HEK293T (cell line): Measurements from ENCODE around the gene SLC37A1.

Source experiments
- CTCF ChIA-PET: fragments of 350-600 bp; formaldehyde crosslinking; extraction: SDS; loops from one replicate; lab custom pipeline; 2021; ENCODE audit warnings: antibody characterized with exemption, inconsistent platforms; lab: Yijun Ruan, JAX
- POLR2A ChIA-PET: fragments of 350-600 bp; formaldehyde crosslinking; extraction: SDS; loops from one replicate; lab custom pipeline; 2020; ENCODE audit warnings: antibody characterized with exemption, inconsistent platforms; lab: Yijun Ruan, JAX
- DNase-seq: peaks from one replicate; pipeline ENCODE4 v3.0.0; 2012; ENCODE audit warnings: mixed read lengths; ENCODE audit errors: extremely low spot score
- ARNT ChIP-seq: fragments of 450-650 bp; IDR thresholded peaks from 2 replicates; pipeline ENCODE4 v1.6.1; 2017; ENCODE audit warnings: mild to moderate bottlenecking
- BHLHE40 ChIP-seq: fragments of 450-650 bp; IDR thresholded peaks from 2 replicates; pipeline ENCODE4 v1.6.1; 2016; ENCODE audit warnings: mild to moderate bottlenecking, moderate library complexity, borderline replicate concordance
- CTBP1 ChIP-seq: fragments of 450-650 bp; IDR thresholded peaks from 2 replicates; pipeline ENCODE4 v1.6.1; 2016; ENCODE audit warnings: borderline replicate concordance
- ELF4 ChIP-seq: fragments of 450-650 bp; IDR thresholded peaks from 2 replicates; pipeline ENCODE4 v1.6.1; 2017; ENCODE audit warnings: antibody characterized with exemption
- FOXA1 ChIP-seq: fragments of 450-650 bp; IDR thresholded peaks from 2 replicates; pipeline ENCODE4 v1.6.1; 2016; ENCODE audit warnings: mild to moderate bottlenecking
- FOXK2 ChIP-seq: fragments of 450-650 bp; IDR thresholded peaks from 2 replicates; pipeline ENCODE4 v1.6.1; 2016; ENCODE audit warnings: mild to moderate bottlenecking
- FOXM1 ChIP-seq: fragments of 450-650 bp; IDR thresholded peaks from 2 replicates; pipeline ENCODE4 v1.6.1; 2017; ENCODE audit warnings: mild to moderate bottlenecking, borderline replicate concordance
- HDGF ChIP-seq: fragments of 450-650 bp; IDR thresholded peaks from 2 replicates; pipeline ENCODE4 v1.6.1; 2017; ENCODE audit warnings: antibody characterized with exemption, borderline replicate concordance
- L3MBTL2 ChIP-seq: fragments of 450-650 bp; conservative IDR thresholded peaks from 2 replicates; pipeline ENCODE4 v1.6.1; 2016; ENCODE audit warnings: mild to moderate bottlenecking
- LEF1 ChIP-seq: fragments of 450-650 bp; IDR thresholded peaks from 2 replicates; pipeline ENCODE4 v1.6.1; 2017; ENCODE audit warnings: mild to moderate bottlenecking, borderline replicate concordance
- NFRKB ChIP-seq: fragments of 450-650 bp; IDR thresholded peaks from 2 replicates; pipeline ENCODE4 v1.6.1; 2016; ENCODE audit warnings: mild to moderate bottlenecking, moderate library complexity
- SP1 ChIP-seq: fragments of 450-650 bp; IDR thresholded peaks from 2 replicates; pipeline ENCODE4 v1.6.1; 2017
- SUZ12 ChIP-seq: fragments of 450-650 bp; IDR thresholded peaks from 2 replicates; pipeline ENCODE4 v1.6.1; 2016; ENCODE audit warnings: mild to moderate bottlenecking
- TARDBP ChIP-seq: fragments of 450-650 bp; IDR thresholded peaks from 2 replicates; pipeline ENCODE4 v1.6.1; 2016
- ZNF384 ChIP-seq: fragments of 450-650 bp; IDR thresholded peaks from 2 replicates; pipeline ENCODE4 v1.6.1; 2016
- TF ChIP-seq, protein P1 (sequence below): fragments of 450-650 bp; IDR thresholded peaks from 2 replicates; pipeline ENCODE4 v1.6.1; 2016

SLC37A1 gene

DNA sequence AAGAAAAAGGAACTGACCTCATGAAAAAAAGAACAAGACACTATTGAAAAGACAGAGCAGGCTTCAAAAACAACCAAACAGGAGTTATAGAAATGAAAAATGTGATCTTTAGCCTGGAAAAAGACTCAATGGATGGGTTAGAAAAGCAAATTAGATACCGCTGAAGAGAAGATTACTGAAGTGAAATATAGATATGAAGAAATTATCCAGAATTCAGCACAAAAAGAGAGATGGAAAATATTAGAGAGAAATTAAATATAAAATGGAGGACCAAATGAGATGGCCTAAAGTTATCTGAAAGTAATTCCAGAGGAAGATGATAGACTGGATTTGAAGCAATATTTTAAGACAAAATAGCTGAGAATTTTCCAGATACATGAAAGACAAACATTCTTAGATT lies 63.0 kb downstream of the SLC37A1 start:
- TF ChIP-seq, protein P1, sequence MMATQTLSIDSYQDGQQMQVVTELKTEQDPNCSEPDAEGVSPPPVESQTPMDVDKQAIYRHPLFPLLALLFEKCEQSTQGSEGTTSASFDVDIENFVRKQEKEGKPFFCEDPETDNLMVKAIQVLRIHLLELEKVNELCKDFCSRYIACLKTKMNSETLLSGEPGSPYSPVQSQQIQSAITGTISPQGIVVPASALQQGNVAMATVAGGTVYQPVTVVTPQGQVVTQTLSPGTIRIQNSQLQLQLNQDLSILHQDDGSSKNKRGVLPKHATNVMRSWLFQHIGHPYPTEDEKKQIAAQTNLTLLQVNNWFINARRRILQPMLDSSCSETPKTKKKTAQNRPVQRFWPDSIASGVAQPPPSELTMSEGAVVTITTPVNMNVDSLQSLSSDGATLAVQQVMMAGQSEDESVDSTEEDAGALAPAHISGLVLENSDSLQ: no peak
- no peak for TF ChIP-seq FOXA1
- TF ChIP-seq FOXK2: no peak
- TF ChIP-seq TARDBP: no peak
- no peak for TF ChIP-seq L3MBTL2
- no peak for TF ChIP-seq FOXM1
- TF ChIP-seq HDGF: no peak
- CTCF ChIA-PET: no interaction called here
- no peak for DNase-seq
- POLR2A ChIA-PET: no interaction called here

DNA sequence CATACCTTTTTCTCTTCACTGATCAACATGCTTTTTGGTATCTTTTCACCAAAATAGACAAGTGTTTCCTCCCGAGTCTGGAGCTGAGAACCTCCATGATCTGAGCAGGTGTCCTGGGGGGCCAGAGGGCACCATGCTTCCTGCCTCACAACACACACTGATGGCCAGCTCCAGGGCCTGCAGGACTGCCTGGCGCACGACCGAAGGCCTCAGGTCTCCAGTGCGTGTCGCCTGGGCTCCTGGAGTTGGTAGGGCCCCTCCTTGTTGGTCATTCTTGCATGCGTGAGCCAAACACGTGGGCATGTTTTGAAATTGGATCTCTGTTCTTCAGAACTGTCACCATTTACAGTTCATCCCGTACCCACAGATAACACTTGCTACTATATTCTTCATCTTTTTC lies 64.4 kb downstream of the SLC37A1 start:
- DNase-seq: no peak
- ChIA-PET CTCF (interaction anchor here (0.6 kb wide), 1 partner anchor 20 kb away, joined by 3 read pairs; no protein-coding TSS in a partner anchor), POLR2A (no interaction called here)
- no peak for TF ChIP-seq ARNT

DNA sequence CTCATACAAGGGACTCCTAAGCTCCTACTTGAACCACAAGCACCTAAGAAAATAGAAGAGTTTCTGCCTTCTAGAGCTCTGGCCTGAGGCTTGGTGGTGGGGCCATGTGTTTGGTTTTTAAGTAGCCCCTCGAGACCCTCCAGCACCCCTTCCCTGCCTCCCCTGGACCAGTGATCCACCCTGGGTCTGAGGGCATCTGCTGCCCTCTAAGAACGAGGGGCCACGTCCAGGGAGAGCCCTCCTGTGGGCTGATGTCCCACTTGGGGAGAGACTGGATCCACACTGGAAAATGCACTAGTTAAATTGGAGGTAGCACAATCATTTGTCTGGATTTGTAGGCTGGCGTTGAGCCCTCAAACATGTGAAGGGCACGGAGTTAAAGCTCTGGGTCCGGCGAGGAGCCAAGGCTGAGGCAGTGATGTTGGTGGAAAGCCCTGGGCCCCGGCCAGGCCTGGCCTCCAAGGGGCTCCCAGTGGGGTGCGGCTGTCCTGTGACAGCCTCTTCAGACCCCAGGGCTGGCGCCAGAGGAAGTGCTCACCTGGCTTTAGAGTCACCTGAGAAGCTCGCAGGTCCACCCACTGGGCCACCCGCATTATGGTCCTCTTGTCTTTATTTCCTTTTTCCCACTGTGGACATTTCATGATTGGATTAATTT lies 65.2 kb downstream of the SLC37A1 start:
- ChIA-PET CTCF (no interaction called here), POLR2A (no interaction called here)
- no peak for DNase-seq
- TF ChIP-seq ZNF384 (no peak), SP1 (no peak), L3MBTL2 (no peak), FOXA1 (no peak)

DNA sequence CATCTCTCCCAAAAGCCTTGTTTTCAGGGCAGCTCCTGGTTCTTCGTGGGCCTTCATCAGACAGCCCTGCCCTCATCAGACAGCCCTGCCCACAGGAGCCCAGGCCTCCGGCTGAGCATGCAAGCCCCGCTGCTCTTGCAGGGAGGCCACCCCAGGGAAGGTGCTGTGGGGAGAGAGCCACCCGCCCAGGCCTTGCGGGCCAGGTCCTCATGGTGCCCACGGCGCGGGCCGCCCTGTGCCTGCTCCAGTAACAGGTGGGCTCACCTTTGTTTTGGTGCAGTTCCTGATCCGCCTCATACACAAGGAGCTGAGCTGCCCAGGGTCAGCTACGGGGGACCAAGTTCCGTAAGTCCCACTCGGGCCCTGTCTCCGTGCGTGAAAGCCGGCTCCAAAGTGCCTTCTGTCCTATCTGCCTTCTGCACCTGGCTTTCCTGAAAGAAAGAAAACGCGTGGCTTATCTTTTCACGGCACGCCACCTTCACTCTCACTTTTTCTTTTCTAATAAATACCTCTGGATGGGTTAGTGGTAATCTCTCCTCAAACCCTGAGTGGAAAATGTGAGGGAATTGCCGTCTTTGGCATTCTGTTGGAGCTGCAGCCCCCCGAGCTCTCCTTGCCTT lies 65.9 kb downstream of the SLC37A1 start:
- no peak for DNase-seq
- POLR2A ChIA-PET: no interaction called here
- CTCF ChIA-PET: no interaction called here
- TF ChIP-seq FOXA1 (no peak), NFRKB (no peak), FOXM1 (no peak), HDGF (no peak), SP1 (no peak)

DNA sequence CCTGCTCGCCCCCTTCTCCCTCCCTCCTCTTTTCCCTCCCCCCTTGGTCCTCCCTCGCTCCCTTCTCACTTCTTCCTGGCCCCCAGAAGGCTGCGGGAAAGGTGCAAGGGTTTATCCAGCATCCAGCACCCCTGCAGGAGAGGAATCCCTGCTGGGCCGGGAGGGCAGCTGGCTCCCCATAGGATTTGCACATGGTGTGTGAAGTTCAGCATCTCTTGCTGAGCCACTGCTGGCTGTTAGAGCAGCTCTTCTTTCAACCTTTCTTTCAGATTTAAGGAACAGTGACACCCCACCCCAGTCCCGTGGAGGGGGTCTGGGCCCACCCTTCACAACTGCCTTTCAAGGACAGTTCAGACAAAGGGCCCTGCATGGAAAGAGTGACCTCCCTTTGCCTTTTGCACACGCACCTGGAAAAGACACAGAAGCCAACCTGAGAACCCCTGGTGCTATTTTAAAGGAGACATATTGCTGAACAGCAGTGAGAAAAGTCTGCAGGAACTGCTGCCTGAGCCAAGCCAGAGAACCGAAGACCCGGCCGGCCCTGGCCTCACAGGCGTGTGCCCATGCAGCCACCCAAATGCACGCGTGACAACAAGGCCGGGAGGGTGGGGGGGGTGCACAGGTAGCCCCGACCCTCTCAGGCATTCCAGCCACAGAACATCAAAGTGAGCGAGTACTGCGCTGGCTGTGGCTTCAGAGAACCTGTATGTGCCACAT lies 66.6 kb downstream of the SLC37A1 start:
- ChIA-PET POLR2A (no interaction called here), CTCF (no interaction called here)
- no peak for DNase-seq
- TF ChIP-seq ELF4 (no peak), CTBP1 (no peak), FOXK2 (no peak), NFRKB (no peak), ARNT (no peak), LEF1 (no peak), SUZ12 (no peak), FOXM1 (no peak), HDGF (no peak)
- TF ChIP-seq, protein P1: no peak

DNA sequence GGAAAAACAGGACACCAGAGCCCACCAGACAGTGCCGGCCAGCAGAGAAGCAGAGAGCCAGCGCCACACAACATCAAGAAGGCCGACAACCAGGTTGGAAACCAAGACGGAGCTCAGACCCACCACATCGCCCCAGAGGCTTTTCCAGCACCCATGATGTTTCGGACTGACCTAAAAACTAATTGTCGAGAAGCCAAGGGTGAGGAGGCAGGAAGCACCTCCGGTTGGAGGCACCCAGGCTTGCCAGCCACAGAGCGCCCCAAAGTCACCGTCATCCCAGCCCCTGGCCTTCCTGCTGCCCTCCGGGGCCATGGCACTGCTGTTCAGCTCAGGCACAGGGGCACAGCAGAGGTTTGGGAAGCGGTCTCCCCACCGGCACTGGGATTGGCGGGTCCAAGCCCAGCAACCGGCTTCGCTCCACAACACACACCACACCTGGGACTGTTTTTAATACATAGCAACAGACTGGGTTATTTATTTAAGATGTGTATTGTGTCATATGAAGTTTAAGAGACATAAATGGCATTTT lies 67.2 kb downstream of the SLC37A1 start:
- POLR2A ChIA-PET: no interaction called here
- DNase-seq: no peak
- CTCF ChIA-PET: no interaction called here

More for the DNA sequence above, 67.2 kb downstream of the SLC37A1 start:
- TF ChIP-seq BHLHE40 (no peak), HDGF (no peak), ZNF384 (no peak), ELF4 (no peak), SP1 (no peak), L3MBTL2 (no peak), ARNT (no peak), LEF1 (no peak), NFRKB (no peak), FOXM1 (no peak), FOXA1 (no peak), SUZ12 (no peak), TARDBP (no peak), FOXK2 (no peak), CTBP1 (no peak)
- TF ChIP-seq, protein P1: no peak
